ENCODE measurements around the gene ORM1.
"Not testable (repeated sequence)": the region's sequence is repeated elsewhere in the genome, so short reads cannot be mapped to it uniquely, and the experiment has no call there.

ORM1 gene

GRCh38 chr9:114312513-114312875, 10.4 kb upstream of the ORM1 start:
- Histone ChIP-seq H3K9ac (ENCODE audit: low read depth, low read length) (no peak overlapping the region), H3K4me3 (ENCODE audit: low read length) (no peak overlapping the region), H3K9me3 (replicated peaks; ENCODE audit: low read length) (no peaks in the 10 kb centered on the region), H3K4me1 (ENCODE audit: control insufficient read depth, insufficient read depth, low read length) (no peaks in the 10 kb centered on the region), H3K36me3 (ENCODE audit: insufficient read depth, low read length) (peaks cover 8% of the 10 kb centered on the region), H3K4me2 (ENCODE audit: low read length) (no peak overlapping the region), H3K27me3 (ENCODE audit: control insufficient read depth, insufficient read depth, low read length) (no peaks in the 10 kb centered on the region)

DNA sequence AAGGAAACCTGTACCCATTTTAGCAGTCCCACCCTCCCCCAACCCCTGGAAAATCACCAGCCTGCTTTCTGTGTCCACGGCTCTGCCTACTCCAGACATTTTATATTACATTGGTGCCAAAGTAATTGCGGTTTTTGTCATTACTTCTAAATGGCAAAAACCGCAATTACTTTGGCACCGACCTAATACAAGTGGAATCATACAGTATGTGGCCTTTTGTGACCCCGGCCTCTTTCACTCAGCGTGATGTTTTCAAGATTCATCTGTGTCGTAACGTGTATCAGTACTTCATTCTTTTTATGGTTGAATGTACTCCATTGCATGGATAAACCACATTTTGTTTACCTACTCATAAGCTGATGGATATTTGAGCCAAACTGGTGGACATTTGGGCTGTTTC, 9.7 kb upstream of the ORM1 start:
- H3K27me3 ChIP-seq (ENCODE audit: control insufficient read depth, insufficient read depth, low read length) = no peaks in the 10 kb centered on the region
- no peak overlapping the region for H3K9ac ChIP-seq (ENCODE audit: low read depth, low read length)
- no peak overlapping the region for H3K4me2 ChIP-seq (ENCODE audit: low read length)
- H3K36me3 ChIP-seq (ENCODE audit: insufficient read depth, low read length) = peaks cover 8% of the 10 kb centered on the region
- H3K4me1 ChIP-seq (ENCODE audit: control insufficient read depth, insufficient read depth, low read length) = no peaks in the 10 kb centered on the region
- H3K4me3 ChIP-seq (ENCODE audit: low read length) = no peak overlapping the region
- no peaks in the 10 kb centered on the region for H3K9me3 ChIP-seq (replicated peaks; ENCODE audit: low read length)

DNA sequence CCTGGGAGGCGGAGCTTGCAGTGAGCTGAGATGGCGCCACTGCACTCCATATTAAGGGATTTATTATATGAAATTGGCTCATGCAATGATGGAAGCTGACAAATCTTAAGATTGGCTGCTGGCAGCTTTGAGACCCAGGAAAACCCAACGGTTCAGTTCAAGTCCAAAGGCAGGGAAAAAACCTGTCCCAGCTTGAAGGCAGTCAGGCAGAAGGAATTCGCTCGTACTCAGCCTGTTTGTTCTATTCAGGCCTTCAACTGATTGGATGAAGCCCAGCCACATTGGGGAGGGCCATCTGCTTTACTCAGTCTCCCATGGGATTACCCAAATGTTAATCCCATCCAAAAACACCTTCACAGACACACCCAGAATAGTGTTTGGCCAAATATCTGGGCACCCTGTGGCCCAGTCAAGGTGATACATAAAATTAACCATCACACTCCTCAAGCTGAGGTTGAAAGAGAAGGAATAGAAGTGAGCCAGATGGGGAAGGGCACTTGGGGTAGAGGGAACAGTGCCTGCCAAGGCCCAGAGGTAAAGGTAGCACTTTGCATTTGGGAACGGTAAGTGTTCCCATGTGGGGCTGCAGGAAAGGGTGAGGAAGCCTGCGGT, 8.5 kb upstream of the ORM1 start:
- no peaks in the 10 kb centered on the region for H3K27me3 ChIP-seq (ENCODE audit: control insufficient read depth, insufficient read depth, low read length)
- H3K36me3 ChIP-seq (ENCODE audit: insufficient read depth, low read length) = no peaks in the 10 kb centered on the region
- H3K9ac ChIP-seq (ENCODE audit: low read depth, low read length) = no peak overlapping the region
- no peak overlapping the region for H3K4me3 ChIP-seq (ENCODE audit: low read length)
- H3K4me2 ChIP-seq (ENCODE audit: low read length) = no peak overlapping the region
- no peaks in the 10 kb centered on the region for H3K9me3 ChIP-seq (replicated peaks; ENCODE audit: low read length)
- H3K4me1 ChIP-seq (ENCODE audit: control insufficient read depth, insufficient read depth, low read length) = no peaks in the 10 kb centered on the region

DNA sequence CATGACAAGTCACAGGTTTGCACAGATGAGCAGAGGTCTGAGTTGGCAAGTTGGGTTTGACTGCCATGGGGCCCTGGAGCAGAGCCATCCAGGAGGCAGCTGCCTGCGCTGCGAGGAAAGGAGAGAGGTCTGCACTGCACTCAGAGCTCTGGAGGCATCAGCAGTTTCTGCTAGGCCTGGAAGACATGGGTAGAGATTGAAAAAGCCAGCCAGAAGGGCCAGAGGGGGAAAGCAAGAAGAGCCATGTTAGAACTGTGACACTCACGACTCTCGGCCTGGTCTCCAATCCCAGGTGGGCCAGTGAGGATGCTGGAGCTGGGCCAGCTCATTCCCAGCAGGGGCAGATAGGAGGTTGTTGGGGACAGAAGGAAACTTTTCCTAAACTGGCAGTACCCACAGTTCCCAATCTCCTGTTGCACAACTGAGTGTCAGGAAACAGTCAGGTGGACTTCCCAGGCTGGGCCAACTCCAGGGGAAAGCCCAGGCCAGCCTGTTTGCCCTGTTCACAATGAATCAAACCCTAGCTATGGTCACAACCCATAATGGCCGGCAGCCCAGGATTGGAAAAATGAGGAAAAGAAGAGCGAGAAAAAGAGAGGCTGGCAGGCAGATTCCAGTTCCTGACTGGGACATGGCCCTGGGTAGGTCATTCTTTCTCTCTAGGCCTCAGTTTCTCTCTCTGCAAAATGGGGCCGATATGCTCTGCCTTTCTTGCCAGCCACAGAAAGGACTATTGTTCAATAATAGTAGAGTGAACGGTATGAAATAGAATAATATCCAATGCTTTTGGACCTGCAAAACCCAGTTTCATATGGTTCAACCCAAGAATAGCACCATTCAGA, 7.8 kb upstream of the ORM1 start:
- no peaks in the 10 kb centered on the region for H3K27me3 ChIP-seq (ENCODE audit: control insufficient read depth, insufficient read depth, low read length)
- no peaks in the 10 kb centered on the region for H3K9me3 ChIP-seq (replicated peaks; ENCODE audit: low read length)
- H3K36me3 ChIP-seq (ENCODE audit: insufficient read depth, low read length) = no peaks in the 10 kb centered on the region
- no peak overlapping the region for H3K4me3 ChIP-seq (ENCODE audit: low read length)
- H3K4me2 ChIP-seq (ENCODE audit: low read length) = no peak overlapping the region
- no peak overlapping the region for H3K9ac ChIP-seq (ENCODE audit: low read depth, low read length)
- no peaks in the 10 kb centered on the region for H3K4me1 ChIP-seq (ENCODE audit: control insufficient read depth, insufficient read depth, low read length)

GRCh38 chr9:114315723-114316363, 7.1 kb upstream of the ORM1 start:
- H3K4me3 ChIP-seq (ENCODE audit: low read length) = no peak overlapping the region
- H3K27me3 ChIP-seq (ENCODE audit: control insufficient read depth, insufficient read depth, low read length) = no peaks in the 10 kb centered on the region
- no peaks in the 10 kb centered on the region for H3K4me1 ChIP-seq (ENCODE audit: control insufficient read depth, insufficient read depth, low read length)
- no peak overlapping the region for H3K9ac ChIP-seq (ENCODE audit: low read depth, low read length)
- no peaks in the 10 kb centered on the region for H3K9me3 ChIP-seq (replicated peaks; ENCODE audit: low read length)
- H3K36me3 ChIP-seq (ENCODE audit: insufficient read depth, low read length) = no peaks in the 10 kb centered on the region
- no peak overlapping the region for H3K4me2 ChIP-seq (ENCODE audit: low read length)

DNA sequence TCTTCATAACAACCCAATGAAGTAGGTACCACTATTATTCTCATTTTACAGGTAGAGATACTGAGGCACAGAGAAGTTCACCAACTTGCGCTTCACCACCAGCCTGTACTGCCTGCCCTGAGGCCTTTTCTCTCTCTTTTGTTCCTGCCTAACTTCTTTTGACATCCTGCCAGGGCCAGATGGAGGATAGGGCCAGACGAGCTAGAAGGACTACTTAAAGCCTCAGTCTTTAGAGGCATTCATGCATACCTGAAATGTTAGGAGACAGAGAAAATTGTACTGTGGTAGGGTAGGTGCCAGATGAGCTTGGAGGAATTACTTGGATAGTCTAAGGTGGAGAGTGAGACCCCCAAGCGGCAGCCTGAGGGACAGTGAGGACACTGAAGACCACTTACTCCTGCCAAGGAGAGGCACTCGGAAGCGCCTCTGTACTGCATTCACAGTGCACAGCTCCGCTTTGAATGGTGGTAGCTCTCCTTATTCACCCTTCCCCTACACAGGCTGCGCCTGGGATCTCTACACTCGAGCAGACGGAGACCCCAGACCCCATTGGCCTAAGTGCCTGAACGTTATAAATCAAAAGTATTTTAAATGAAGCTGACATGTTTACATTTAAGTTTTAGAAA, 6.2 kb upstream of the ORM1 start:
- H3K36me3 ChIP-seq (ENCODE audit: insufficient read depth, low read length) = no peaks in the 10 kb centered on the region
- H3K9ac ChIP-seq (ENCODE audit: low read depth, low read length) = no peak overlapping the region
- H3K4me3 ChIP-seq (ENCODE audit: low read length) = no peak overlapping the region
- H3K9me3 ChIP-seq (replicated peaks; ENCODE audit: low read length) = no peaks in the 10 kb centered on the region
- no peak overlapping the region for H3K4me2 ChIP-seq (ENCODE audit: low read length)
- H3K4me1 ChIP-seq (ENCODE audit: control insufficient read depth, insufficient read depth, low read length) = peaks cover 3% of the 10 kb centered on the region
- H3K27me3 ChIP-seq (ENCODE audit: control insufficient read depth, insufficient read depth, low read length) = no peaks in the 10 kb centered on the region

DNA sequence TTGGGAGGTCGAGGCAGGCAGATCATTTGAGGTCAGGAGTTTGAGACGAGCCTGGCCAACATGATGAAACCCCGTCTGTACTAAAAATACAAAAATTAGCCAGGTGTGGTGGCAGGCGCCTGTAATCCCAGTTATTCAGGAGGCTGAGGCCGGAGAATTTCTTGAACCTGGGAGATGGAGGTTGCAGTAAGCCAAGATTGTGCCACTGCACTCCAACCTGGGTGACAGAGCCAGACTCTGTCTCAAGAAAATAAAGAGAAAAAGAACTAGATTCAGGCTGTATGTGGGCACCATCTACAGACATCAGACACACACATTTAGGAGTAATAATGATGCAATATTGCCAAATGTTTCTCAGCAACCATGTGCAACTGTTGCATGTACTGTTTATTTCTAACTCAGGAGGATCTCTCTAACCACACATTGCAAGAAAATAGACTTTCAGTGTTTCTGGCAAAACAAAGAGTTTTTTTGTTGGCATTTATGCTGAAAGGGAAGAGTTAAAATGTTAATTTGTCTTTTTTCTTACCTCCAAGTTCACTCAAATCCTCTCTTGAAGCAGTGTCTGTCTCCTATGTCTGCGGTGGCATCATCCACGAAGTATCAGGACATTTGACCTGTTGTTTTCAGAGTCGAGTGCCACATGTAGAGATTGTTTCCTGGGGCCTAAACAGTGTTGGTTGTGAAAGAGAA, 5.1 kb upstream of the ORM1 start:
- no peak overlapping the region for H3K9ac ChIP-seq (ENCODE audit: low read depth, low read length)
- no peak overlapping the region for H3K4me2 ChIP-seq (ENCODE audit: low read length)
- H3K4me3 ChIP-seq (ENCODE audit: low read length) = no peak overlapping the region

GRCh38 chr9:114318416-114318815, 4.5 kb upstream of the ORM1 start:
- no peak overlapping the region for H3K9ac ChIP-seq (ENCODE audit: low read depth, low read length)
- peaks cover 11% of the 10 kb centered on the region for H3K4me1 ChIP-seq (ENCODE audit: control insufficient read depth, insufficient read depth, low read length)

More for the DNA sequence above, 5.1 kb upstream of the ORM1 start:
- H3K27me3 ChIP-seq (ENCODE audit: control insufficient read depth, insufficient read depth, low read length) = no peaks in the 10 kb centered on the region
- no peaks in the 10 kb centered on the region for H3K36me3 ChIP-seq (ENCODE audit: insufficient read depth, low read length)
- H3K4me1 ChIP-seq (ENCODE audit: control insufficient read depth, insufficient read depth, low read length) = peaks cover 11% of the 10 kb centered on the region
- no peaks in the 10 kb centered on the region for H3K9me3 ChIP-seq (replicated peaks; ENCODE audit: low read length)

GRCh38 chr9:114319147-114319546, 3.8 kb upstream of the ORM1 start:
- H3K36me3 ChIP-seq (ENCODE audit: insufficient read depth, low read length) = no peaks in the 10 kb centered on the region
- no peaks in the 10 kb centered on the region for H3K27me3 ChIP-seq (ENCODE audit: control insufficient read depth, insufficient read depth, low read length)
- peaks cover 11% of the 10 kb centered on the region for H3K4me1 ChIP-seq (ENCODE audit: control insufficient read depth, insufficient read depth, low read length)
- H3K9me3 ChIP-seq (replicated peaks; ENCODE audit: low read length) = no peaks in the 10 kb centered on the region
- H3K9ac ChIP-seq (ENCODE audit: low read depth, low read length) = no peak overlapping the region
- no peak overlapping the region for H3K4me3 ChIP-seq (ENCODE audit: low read length)
- no peak overlapping the region for H3K4me2 ChIP-seq (ENCODE audit: low read length)

More at GRCh38 chr9:114318416-114318815, 4.5 kb upstream of the ORM1 start:
- Histone ChIP-seq H3K4me3 (ENCODE audit: low read length) (no peak overlapping the region), H3K27me3 (ENCODE audit: control insufficient read depth, insufficient read depth, low read length) (no peaks in the 10 kb centered on the region), H3K9me3 (replicated peaks; ENCODE audit: low read length) (no peaks in the 10 kb centered on the region), H3K36me3 (ENCODE audit: insufficient read depth, low read length) (no peaks in the 10 kb centered on the region), H3K4me2 (ENCODE audit: low read length) (no peak overlapping the region)

GRCh38 chr9:114320710-114321109, 2.2 kb upstream of the ORM1 start:
- peaks cover 11% of the 10 kb centered on the region for H3K4me1 ChIP-seq (ENCODE audit: control insufficient read depth, insufficient read depth, low read length)
- not testable (repeated sequence) for H3K36me3 ChIP-seq (ENCODE audit: insufficient read depth, low read length); H3K4me3 ChIP-seq (ENCODE audit: low read length); H3K9me3 ChIP-seq (replicated peaks; ENCODE audit: low read length); H3K4me2 ChIP-seq (ENCODE audit: low read length); H3K27me3 ChIP-seq (ENCODE audit: control insufficient read depth, insufficient read depth, low read length); H3K9ac ChIP-seq (ENCODE audit: low read depth, low read length)

GRCh38 chr9:114321759-114322158, 1.1 kb upstream of the ORM1 start:
- peaks cover 11% of the 10 kb centered on the region for H3K4me1 ChIP-seq (ENCODE audit: control insufficient read depth, insufficient read depth, low read length)

More at GRCh38 chr9:114321759-114322158, 1.1 kb upstream of the ORM1 start:
- no peak overlapping the region for H3K4me2 ChIP-seq (ENCODE audit: low read length)
- no peaks in the 10 kb centered on the region for H3K9me3 ChIP-seq (replicated peaks; ENCODE audit: low read length)
- H3K36me3 ChIP-seq (ENCODE audit: insufficient read depth, low read length) = no peaks in the 10 kb centered on the region
- H3K27me3 ChIP-seq (ENCODE audit: control insufficient read depth, insufficient read depth, low read length) = no peaks in the 10 kb centered on the region
- H3K4me3 ChIP-seq (ENCODE audit: low read length) = no peak overlapping the region
- no peak overlapping the region for H3K9ac ChIP-seq (ENCODE audit: low read depth, low read length)
